Adrenal gland (tissue), 12 donors: ENCODE data around the gene TPK1. TPM values are rescaled to one million over a fixed set of nuclear protein-coding genes. Genes with fewer than 3 reads are reported as not detected.

Experiments used
- DNase-seq, 7 donors: peaks; one replicate each; pipeline ENCODE4 v3.0.0-alpha.2; 2019 to 2020
- H3K27ac ChIP-seq, 5 donors: fragments of 200-600 bp; sonication (generic) in 4 of 5; 1 replicate in 3 of 5; 2 replicates in 2 of 5; pipeline versions ENCODE4 v1.5.1 to v1.8.0; 2016 to 2020; ENCODE audit warnings: mild to moderate bottlenecking in 1 of 5
- H3K27me3 ChIP-seq: fragments of 200-600 bp; 2 replicates; pipeline ENCODE4 v1.8.0; 2021
- H3K36me3 ChIP-seq, 2 donors: fragments of 200-600 bp; replicated peaks in 1 of 2; 1 replicate in 1 of 2; 2 replicates in 1 of 2; pipeline versions ENCODE4 v1.5.1 to v1.8.0; 2018 to 2022
- H3K4me1 ChIP-seq, 2 donors: fragments of 200-600 bp; replicated peaks in 1 of 2; 1 replicate in 1 of 2; 2 replicates in 1 of 2; pipeline versions ENCODE4 v1.5.1 to v1.8.0; 2018 to 2021
- H3K4me3 ChIP-seq, 4 donors: fragments of 200-600 bp; sonication (generic) in 3 of 4; one replicate each; pipeline ENCODE4 v1.5.1; 2016 to 2018
- H3K9me3 ChIP-seq, 3 donors: fragments of 200-600 bp; sonication (generic) in 1 of 3; replicated peaks in 1 of 3; 1 replicate in 2 of 3; 2 replicates in 1 of 3; pipeline versions ENCODE4 v1.5.1 to v1.8.0; 2016 to 2021
- CTCF ChIP-seq, 6 experiments: fragments of 450-650 bp in 4 of 6; fragments of 200-600 bp in 2 of 6; sonication (generic) in 1 of 6; IDR thresholded peaks; 1 replicate in 5 of 6; 2 replicates in 1 of 6; pipeline versions ENCODE4 v1.5.1 to v1.8.0; 2016 to 2021; ENCODE audit warnings: antibody characterized with exemption in 6 of 6, mild to moderate bottlenecking in 2 of 6, moderate library complexity in 1 of 6
- POLR2A ChIP-seq, 2 donors: fragments of 450-650 bp; IDR thresholded peaks; one replicate each; pipeline ENCODE4 v1.6.1; 2017; ENCODE audit warnings: antibody characterized with exemption in 2 of 2, mild to moderate bottlenecking in 2 of 2, moderate library complexity in 1 of 2
- WGBS, 4 donors: extraction: QIAGEN DNeasy Blood & Tissue Kit in 2 of 4; methylation state at CpG; one replicate each; pipeline versions ENCODE4 v1.1.5 to v1.1.7; 2013 to 2017; 5-methylcytosine and 5-hydroxymethylcytosine counted together
- intact Hi-C, 2 donors: fragments of 100-400 bp; cut with DNase I; formaldehyde crosslinking; loops; one replicate each; pipeline versions ENCODE4 v1.14.1 to v1.15.0; 2022 to 2023
- polyA plus RNA-seq, 3 donors: library from polyadenylated mRNA; stranded (reverse); fragments of 200-250 nt in 2 of 3; fragments of 350-450 nt in 1 of 3; fragmentation: Illumina TruSeq in 1 of 3; extraction: RNeasy Lipid Tissue Mini Kit (QIAGEN cat#74804) in 1 of 3; gene quantifications; one replicate each; pipeline ENCODE4 v1.2.3, GENCODE V29; 2013 to 2014
- total RNA-seq, 9 donors: library from RNA; depleted of rRNA in 4 of 9; stranded (reverse); fragments of >200 nt in 4 of 9; fragments of 120-200 nt in 1 of 9; fragmentation: NEBNext Ultra II Directional in 1 of 9; extraction: Animal tissue kit (Norgen Biotek cat#: 25700) in 1 of 9; gene quantifications; one replicate each; pipeline versions ENCODE4 v1.1.0 to v1.2.4, GENCODE V29; 2013 to 2023
- donor health status: healthy with polysubstance abuse.
- donor health status: Bipolar disorder and iron deficiency.
- donor health status: DM: yes; HTN: yes; CAD: no.
- donor health status: DM: no; HTN: no; CAD: no.
- donor health status: DM: no; HTN: no; CAD: no.
- donor health status: DM: yes; HTN: yes; CAD: no.

The TPK1 gene
- total and polyA plus RNA-seq, 12 donors: 3.7 to 10.6 (median 9.6) TPM

DNA sequence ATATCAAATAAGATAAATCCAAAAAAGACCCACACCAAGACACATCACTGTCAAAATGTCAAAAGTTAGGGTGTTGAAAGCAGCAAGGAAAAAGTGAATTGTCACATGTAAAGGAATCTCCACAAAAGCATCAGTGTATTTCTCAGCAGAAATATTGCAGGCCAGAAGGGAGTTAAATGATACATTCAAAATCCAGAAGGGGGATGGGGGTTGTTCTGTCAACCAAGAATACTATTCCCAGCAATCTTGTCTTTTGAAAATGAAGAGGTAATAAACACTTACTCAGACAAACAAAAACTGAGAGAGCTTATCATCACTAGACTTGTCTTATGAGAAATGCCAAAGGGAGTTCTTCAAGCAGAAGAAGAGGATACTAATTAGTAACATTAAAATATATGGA, 241.3 kb downstream of the TPK1 start:
- peaks cover 0 to 16% (median 5%) of the 10 kb centered on the region in 3 donors for H3K9me3 ChIP-seq
- H3K36me3 ChIP-seq: no peaks in the 10 kb centered on the region
- H3K27ac ChIP-seq: no peak overlapping the region
- TF ChIP-seq CTCF (IDR thresholded peaks at IDR 0.05) (no peak), POLR2A (IDR thresholded peaks at IDR 0.05) (no peak)
- H3K4me3 ChIP-seq: no peak overlapping the region
- no peaks in the 10 kb centered on the region for H3K4me1 ChIP-seq
- DNase-seq: no peak
- H3K27me3 ChIP-seq: no peaks in the 10 kb centered on the region
- intact Hi-C loops: no loop called here

DNA sequence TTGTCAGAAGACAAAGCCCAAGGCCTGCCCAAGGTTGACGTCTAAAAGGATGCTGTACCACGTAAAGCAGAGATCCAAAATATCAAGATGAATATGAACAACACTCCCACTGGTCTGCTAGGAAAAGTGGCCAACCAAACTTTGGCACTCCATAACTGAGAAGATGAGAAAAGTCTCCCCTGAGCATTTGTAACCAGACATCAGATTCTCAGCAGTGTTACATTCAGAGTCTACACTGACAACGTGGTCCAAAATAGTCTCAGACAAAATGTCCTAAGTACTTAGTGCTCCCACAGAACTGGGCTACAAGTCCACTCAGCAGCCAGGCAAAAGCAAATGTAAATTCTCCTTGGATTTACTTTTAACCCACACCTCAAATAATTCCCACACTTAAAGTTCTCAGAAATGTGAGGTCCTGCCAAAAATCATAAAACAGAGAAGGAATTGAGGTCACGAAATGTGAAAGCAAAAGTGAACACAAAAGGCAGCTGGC, 247.2 kb downstream of the TPK1 start:
- no peak for DNase-seq
- H3K36me3 ChIP-seq: no peaks in the 10 kb centered on the region
- no peak overlapping the region for H3K27ac ChIP-seq
- 56 to 62% (median 59%) methylated on average over 4 of the region's 4 CpGs for WGBS, 4 donors
- intact Hi-C loops: no loop called here
- H3K9me3 ChIP-seq: peaks cover 0 to 5% (median 0%) of the 10 kb centered on the region in 3 donors
- no peaks in the 10 kb centered on the region for H3K4me1 ChIP-seq
- H3K4me3 ChIP-seq: no peak overlapping the region
- no peaks in the 10 kb centered on the region for H3K27me3 ChIP-seq
- TF ChIP-seq POLR2A (IDR thresholded peaks at IDR 0.05) (no peak), CTCF (IDR thresholded peaks at IDR 0.05) (no peak)

DNA sequence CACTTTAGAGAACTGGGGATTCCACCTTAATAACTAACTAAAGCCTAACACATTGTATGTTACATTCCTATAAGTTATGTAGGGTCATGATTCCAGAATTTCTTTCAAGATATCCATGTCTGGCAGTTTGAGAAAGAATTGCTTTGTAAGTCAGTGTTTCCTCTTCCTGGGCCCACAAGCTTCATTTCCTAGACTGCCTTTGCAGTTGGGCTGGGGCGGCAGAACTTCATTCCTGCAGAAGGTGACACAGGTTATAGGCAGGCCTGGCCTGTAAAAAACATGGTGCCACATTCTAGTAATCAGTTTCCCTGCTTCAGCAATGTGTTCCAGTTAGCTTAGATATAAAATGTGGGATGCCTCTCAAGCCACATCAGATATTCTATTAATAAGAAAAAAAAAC, 248.2 kb downstream of the TPK1 start:
- Histone ChIP-seq H3K4me1 (no peaks in the 10 kb centered on the region), H3K4me3 (no peak overlapping the region), H3K9me3 (no peaks in the 10 kb centered on the region), H3K27me3 (no peaks in the 10 kb centered on the region), H3K36me3 (no peaks in the 10 kb centered on the region), H3K27ac (no peak overlapping the region)
- intact Hi-C loops: no loop called here
- DNase-seq: no peak
- 72 to 100% (median 83%) methylated on average over 1 of the region's 1 CpG for WGBS, 4 donors
- TF ChIP-seq POLR2A (IDR thresholded peaks at IDR 0.05) (no peak), CTCF (IDR thresholded peaks at IDR 0.05) (no peak)

- no peak for TF ChIP-seq CTCF (IDR thresholded peaks at IDR 0.05)
- no peak for TF ChIP-seq POLR2A (IDR thresholded peaks at IDR 0.05)
These were observed 251.1 kb downstream of the TPK1 start for GRCh38 chr7:144584726-144585125.

More at GRCh38 chr7:144584726-144585125, 251.1 kb downstream of the TPK1 start:
- Histone ChIP-seq H3K4me3 (no peak overlapping the region), H3K36me3 (no peaks in the 10 kb centered on the region), H3K27me3 (no peaks in the 10 kb centered on the region), H3K9me3 (no peaks in the 10 kb centered on the region), H3K4me1 (no peaks in the 10 kb centered on the region), H3K27ac (no peak overlapping the region)
- DNase-seq: no peak
- intact Hi-C loops: no loop called here
- 80 to 92% (median 86%) methylated on average over 3 of the region's 3 CpGs for WGBS, 4 donors
